Central memory CD8-positive, alpha-beta T cell (primary cell): Measurements from ENCODE around the gene UBE2A.
A peak's percentile ranks its signal among the peaks of the same experiment; 100 is the strongest.

Experiments used
- ATAC-seq: fragments of 150-1000 bp; cut with Tn5 transposase; replicated peaks from 2 replicates; pipeline ENCODE4 v1.10.0; 2022; ENCODE audit warnings: mild to moderate bottlenecking, moderate FRiP score, moderate number of reproducible peaks; ENCODE audit not compliant: poor library complexity, severe bottlenecking; ENCODE audit errors: extremely low read depth
- DNase-seq, 2 donors: peaks; one replicate each; pipeline ENCODE4 v3.0.0; 2021; ENCODE audit warnings: low spot score in 2 of 2
- H3K27ac Mint-ChIP-seq: one replicate; pipeline ENCODE4 v1.8.0; 2022; ENCODE audit warnings: low read depth, mild to moderate bottlenecking, moderate library complexity, mixed read lengths
- H3K27me3 Mint-ChIP-seq: one replicate; pipeline ENCODE4 v1.8.0; 2022; ENCODE audit warnings: mixed read lengths
- H3K36me3 Mint-ChIP-seq: one replicate; pipeline ENCODE4 v1.8.0; 2022; ENCODE audit warnings: mild to moderate bottlenecking, moderate library complexity, mixed read lengths; ENCODE audit not compliant: insufficient read depth
- H3K4me1 Mint-ChIP-seq: one replicate; pipeline ENCODE4 v1.8.0; 2022; ENCODE audit warnings: mixed read lengths
- H3K4me3 Mint-ChIP-seq: one replicate; pipeline ENCODE4 v1.8.0; 2022; ENCODE audit warnings: mild to moderate bottlenecking, moderate library complexity, mixed read lengths
- H3K9me3 Mint-ChIP-seq: one replicate; pipeline ENCODE4 v1.8.0; 2022; ENCODE audit warnings: mixed read lengths

UBE2A gene

DNA sequence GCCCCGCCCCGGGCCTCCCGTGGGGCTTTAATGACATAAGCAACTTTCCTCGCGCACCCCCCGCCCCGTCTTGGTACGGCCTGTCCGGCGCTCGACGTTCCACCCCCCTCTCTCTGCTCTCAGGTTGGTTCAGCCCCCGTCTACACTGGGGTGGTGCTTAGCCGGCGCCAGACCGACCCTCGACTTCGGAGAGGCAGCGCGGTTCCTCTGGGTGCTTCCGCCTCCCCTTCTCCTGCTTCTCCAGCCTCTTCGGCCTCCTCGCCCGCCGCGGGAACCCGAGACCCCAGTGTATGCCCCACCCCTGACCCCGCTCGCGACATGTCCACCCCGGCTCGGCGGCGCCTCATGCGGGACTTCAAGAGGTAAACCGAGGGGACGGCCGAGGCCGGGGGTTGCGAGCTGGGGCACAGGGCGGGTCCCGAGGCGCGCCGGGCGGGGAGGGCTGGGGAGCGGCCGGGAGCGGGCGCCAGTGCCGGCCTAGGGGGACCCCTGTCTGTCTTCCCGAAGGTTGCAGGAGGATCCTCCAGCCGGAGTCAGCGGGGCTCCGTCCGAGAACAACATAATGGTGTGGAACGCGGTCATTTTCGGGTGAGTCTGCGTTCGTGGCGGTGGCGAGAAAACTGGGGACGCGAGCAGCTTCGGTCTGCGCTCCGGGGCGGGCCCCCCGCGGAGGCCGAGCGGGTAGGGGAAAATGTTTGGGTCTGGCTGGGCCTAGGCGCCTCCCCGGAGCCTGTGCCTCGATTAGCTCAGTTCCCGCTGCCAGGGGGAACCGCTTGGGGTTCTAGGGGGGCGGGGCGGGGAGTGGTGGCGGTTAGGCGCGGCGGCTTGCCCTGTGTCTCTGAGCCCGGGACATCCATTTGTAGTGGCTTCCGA, at the start of gene UBE2A:
Gene UBE2A, plus strand, starts transcription at position 170 of the 873 bp plus-strand sequence. Its CDS starts 149 bp downstream, at position 319.
- ATAC-seq (peak; percentile 92), DNase-seq (peak; percentile 71 to 85)
- H3K9me3 Mint-ChIP-seq = no peaks in the 10 kb centered on the region
- H3K4me1 Mint-ChIP-seq = no peaks in the 10 kb centered on the region
- H3K27ac Mint-ChIP-seq = peak within 1 kb of the TSS; percentile 80
- peaks cover 12% of the 10 kb centered on the region for H3K36me3 Mint-ChIP-seq
- H3K4me3 Mint-ChIP-seq = peak within 1 kb of the TSS; percentile 80
- H3K27me3 Mint-ChIP-seq = no peaks in the 10 kb centered on the region

DNA sequence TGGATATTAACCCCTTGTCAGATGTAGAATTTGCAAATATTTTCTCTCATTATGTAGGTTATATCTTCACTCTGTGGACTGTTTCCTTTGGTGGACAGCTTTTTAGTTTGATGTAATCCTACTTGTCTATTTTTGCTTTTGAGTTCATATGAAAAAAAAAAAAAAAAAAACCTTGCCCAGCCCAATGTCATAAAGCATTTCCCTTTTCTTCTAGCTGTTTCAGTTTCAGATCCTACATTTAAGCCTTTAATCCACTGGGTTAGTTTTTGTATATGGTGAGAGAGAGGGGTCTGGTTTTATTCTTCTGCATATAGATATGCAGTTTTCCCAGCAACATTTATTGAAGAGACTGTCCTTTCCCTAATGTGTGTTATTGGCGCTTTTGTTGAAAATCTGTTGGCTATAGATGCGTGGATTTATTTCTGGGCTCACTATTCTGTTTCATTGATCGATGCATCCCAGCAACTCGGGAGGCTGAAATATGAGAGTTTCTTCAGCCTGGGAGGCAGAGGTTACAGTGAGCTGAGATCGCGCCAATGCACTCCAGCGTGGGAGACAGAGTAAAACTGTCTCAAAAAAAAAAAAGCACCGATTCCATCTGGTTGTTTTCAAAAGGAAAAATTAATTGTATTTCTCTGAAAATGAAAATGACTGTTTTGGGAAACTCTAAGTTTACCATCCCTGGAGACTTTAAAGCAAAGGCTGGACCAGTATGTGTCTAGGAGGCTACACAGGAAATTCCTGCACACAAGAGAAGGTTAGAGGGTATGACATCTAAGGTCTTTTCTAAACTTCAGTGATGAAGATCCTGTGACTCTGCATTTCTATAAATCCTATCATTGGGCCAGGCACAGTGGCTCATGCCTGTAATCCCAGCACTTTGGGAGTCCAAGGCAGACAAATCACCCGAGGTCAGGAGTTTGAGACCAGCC, 44.8 kb upstream of the UBE2A start:
- no peaks in the 10 kb centered on the region for H3K27me3 Mint-ChIP-seq
- no peak for DNase-seq
- no peak for ATAC-seq
- no peaks in the 10 kb centered on the region for H3K9me3 Mint-ChIP-seq
- peaks cover 18% of the 10 kb centered on the region for H3K36me3 Mint-ChIP-seq
- no peaks in the 10 kb centered on the region for H3K4me1 Mint-ChIP-seq
- no peak overlapping the region for H3K4me3 Mint-ChIP-seq
- H3K27ac Mint-ChIP-seq = no peak overlapping the region

DNA sequence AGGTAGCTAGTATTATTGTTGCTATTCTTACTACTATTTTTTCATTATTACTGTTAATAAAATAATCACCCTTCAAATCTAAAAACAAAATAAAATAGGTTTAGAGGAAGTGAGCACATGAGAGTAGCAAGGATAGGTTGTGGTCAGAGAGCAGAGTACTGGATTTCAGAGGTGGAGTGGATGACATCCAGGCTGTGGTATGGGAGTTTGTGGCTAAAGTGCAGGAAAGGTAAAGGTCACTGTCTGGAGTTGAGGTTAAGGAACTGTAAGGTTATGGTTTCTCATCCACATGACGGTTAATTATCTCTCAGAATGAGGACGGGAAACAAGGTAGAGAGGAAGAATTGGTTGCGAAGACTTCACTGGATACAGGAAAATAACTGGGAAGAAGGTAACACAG, 36.9 kb upstream of the UBE2A start:
- Mint-ChIP-seq H3K4me3 (peak overlapping the region; percentile 38), H3K27me3 (no peaks in the 10 kb centered on the region), H3K4me1 (no peaks in the 10 kb centered on the region), H3K36me3 (peaks cover 40% of the 10 kb centered on the region), H3K27ac (no peak overlapping the region), H3K9me3 (no peaks in the 10 kb centered on the region)
- ATAC-seq (no peak), DNase-seq (no peak)

DNA sequence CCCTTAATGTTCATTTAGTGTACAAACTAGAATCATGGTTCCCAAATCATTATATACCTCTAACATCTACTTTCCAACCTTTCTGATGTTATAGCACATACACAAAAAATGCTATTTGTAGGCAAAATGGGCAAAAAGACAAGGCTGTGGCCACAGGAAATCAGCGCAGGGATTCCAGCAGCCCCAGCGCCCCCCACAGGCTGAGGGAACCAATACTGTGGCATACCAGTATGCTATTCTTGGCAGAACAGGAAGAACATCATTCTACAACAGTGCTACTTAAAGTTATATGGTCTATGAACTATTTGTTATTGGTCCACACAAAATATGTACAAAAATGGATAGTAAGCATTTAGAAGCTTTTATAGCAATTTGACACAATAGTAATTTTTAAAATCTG, 34.5 kb upstream of the UBE2A start:
- H3K4me1 Mint-ChIP-seq = no peaks in the 10 kb centered on the region
- no peak for ATAC-seq
- no peaks in the 10 kb centered on the region for H3K9me3 Mint-ChIP-seq

DNA sequence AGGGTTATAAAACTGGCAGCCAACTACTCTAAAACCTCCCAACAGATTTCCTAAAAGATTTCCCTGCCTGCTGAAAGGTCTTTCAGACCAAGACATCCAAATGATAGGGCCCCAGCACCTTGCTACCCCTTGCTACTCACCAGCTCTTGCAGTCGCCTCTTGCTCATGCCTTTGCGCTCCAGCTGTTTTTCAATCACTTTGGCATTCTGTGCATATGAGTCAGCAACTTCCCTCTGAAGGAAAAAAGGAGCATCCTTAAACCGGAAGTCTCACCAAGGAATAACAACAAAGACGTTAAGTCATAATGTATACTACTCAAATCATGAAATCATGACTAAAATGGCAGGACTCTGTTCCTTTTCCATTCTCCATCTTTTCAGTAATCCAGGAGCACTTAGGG, 33.2 kb upstream of the UBE2A start:
- ATAC-seq (no peak), DNase-seq (no peak)
- Mint-ChIP-seq H3K4me3 (no peak overlapping the region), H3K27me3 (no peaks in the 10 kb centered on the region), H3K36me3 (peaks cover 30% of the 10 kb centered on the region), H3K27ac (no peak overlapping the region), H3K9me3 (no peaks in the 10 kb centered on the region), H3K4me1 (no peaks in the 10 kb centered on the region)

More for the DNA sequence above, 34.5 kb upstream of the UBE2A start:
- H3K27me3 Mint-ChIP-seq = no peaks in the 10 kb centered on the region
- no peak overlapping the region for H3K4me3 Mint-ChIP-seq
- no peak overlapping the region for H3K27ac Mint-ChIP-seq
- DNase-seq = no peak
- H3K36me3 Mint-ChIP-seq = peaks cover 40% of the 10 kb centered on the region

DNA sequence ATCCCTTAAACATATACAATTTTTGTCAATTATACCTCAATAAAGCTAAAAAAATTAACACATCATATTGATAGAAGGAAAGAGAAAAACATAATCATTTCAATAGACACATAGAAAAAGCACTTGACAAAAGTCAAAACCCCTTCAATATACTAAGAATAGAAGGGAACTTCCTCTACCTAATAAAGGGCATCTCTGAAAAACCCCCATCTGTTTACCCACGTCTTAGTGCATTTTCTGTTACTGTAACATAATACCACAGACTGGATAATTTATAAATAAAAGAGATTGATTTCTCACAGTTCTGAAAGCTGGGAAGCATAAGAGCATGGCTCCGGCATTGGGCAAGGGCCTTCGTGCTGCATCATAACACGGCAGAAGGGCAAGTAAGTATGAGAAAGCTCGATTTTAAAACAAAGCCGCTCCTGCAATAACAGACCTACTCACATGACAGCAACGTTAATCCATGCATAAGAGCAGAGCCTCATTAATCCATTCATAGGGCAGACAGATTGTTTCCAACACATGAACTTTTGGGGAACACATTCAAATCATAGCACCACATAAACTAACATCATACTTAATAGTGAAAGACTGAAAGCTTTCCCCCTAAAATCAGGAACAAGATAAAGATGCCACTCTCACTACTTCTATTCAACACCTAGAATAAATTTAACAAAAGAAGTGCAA, 24.9 kb upstream of the UBE2A start:
- DNase-seq (no peak), ATAC-seq (no peak)
- Mint-ChIP-seq H3K4me1 (peaks cover 6% of the 10 kb centered on the region), H3K36me3 (no peaks in the 10 kb centered on the region), H3K4me3 (no peak overlapping the region), H3K27ac (no peak overlapping the region), H3K9me3 (no peaks in the 10 kb centered on the region), H3K27me3 (no peaks in the 10 kb centered on the region)

DNA sequence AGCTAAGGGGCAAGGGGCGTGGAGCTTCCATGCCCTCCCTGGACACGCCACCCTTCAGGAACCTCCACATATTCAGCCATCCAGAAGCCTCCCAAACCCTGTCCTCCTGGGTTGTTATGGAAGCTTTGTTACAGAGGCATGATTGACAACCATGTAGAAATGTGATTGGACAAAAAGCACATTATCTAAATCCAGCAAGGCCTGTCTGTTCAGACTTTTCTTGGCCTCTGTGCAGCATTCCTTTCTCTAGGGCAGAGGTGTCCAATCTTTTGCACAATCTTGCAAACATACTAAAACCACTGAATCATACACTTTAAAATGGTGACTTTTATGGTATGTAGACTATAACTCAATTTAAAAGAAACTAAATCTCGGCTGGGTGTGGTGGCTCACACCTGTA, 21.9 kb upstream of the UBE2A start:
- H3K36me3 Mint-ChIP-seq = peaks cover 6% of the 10 kb centered on the region
- no peak for DNase-seq
- H3K4me1 Mint-ChIP-seq = peaks cover 16% of the 10 kb centered on the region
- no peak overlapping the region for H3K4me3 Mint-ChIP-seq
- H3K9me3 Mint-ChIP-seq = no peaks in the 10 kb centered on the region
- ATAC-seq = no peak
- H3K27ac Mint-ChIP-seq = no peak overlapping the region
- H3K27me3 Mint-ChIP-seq = no peaks in the 10 kb centered on the region

GRCh38 chrX:119565107-119565663, 9.2 kb upstream of the UBE2A start, which contains the start of gene STEEP1:
Gene STEEP1, minus strand, starts transcription at chrX:119565409. Its CDS starts 54 bp downstream, at chrX:119565355.
- DNase-seq (peak; percentile 65 to 80), ATAC-seq (peak; percentile 96)
- no peaks in the 10 kb centered on the region for H3K27me3 Mint-ChIP-seq
- H3K4me3 Mint-ChIP-seq = peak within 1 kb of the TSS; percentile 91
- no peaks in the 10 kb centered on the region for H3K9me3 Mint-ChIP-seq
- H3K27ac Mint-ChIP-seq = peak within 1 kb of the TSS; percentile 84
- peaks cover 19% of the 10 kb centered on the region for H3K4me1 Mint-ChIP-seq
- H3K36me3 Mint-ChIP-seq = peaks cover 13% of the 10 kb centered on the region

- Mint-ChIP-seq H3K4me1 (no peaks in the 10 kb centered on the region), H3K4me3 (no peak overlapping the region), H3K9me3 (no peaks in the 10 kb centered on the region), H3K27me3 (no peaks in the 10 kb centered on the region), H3K36me3 (peaks cover 8% of the 10 kb centered on the region), H3K27ac (no peak overlapping the region)
- ATAC-seq = no peak
- no peak for DNase-seq
These were observed 4.0 kb upstream of the UBE2A start for GRCh38 chrX:119570351-119570835.

- Mint-ChIP-seq H3K27me3 (no peaks in the 10 kb centered on the region), H3K27ac (no peak overlapping the region)
- ATAC-seq = no peak
These were observed 1.1 kb upstream of the UBE2A start for GRCh38 chrX:119573222-119573621.

GRCh38 chrX:119573840-119574393, 446 bp upstream of the UBE2A start:
- DNase-seq (peak in 1 of 2 donors; percentile 9), ATAC-seq (no peak)
- no peaks in the 10 kb centered on the region for H3K9me3 Mint-ChIP-seq
- H3K27me3 Mint-ChIP-seq = no peaks in the 10 kb centered on the region
- peak overlapping the region; percentile 80 for H3K27ac Mint-ChIP-seq
- peaks cover 12% of the 10 kb centered on the region for H3K36me3 Mint-ChIP-seq
- H3K4me3 Mint-ChIP-seq = peak overlapping the region; percentile 80
- H3K4me1 Mint-ChIP-seq = no peaks in the 10 kb centered on the region

More at GRCh38 chrX:119573222-119573621, 1.1 kb upstream of the UBE2A start:
- peak overlapping the region; percentile 80 for H3K4me3 Mint-ChIP-seq
- no peaks in the 10 kb centered on the region for H3K9me3 Mint-ChIP-seq
- peaks cover 12% of the 10 kb centered on the region for H3K36me3 Mint-ChIP-seq
- no peaks in the 10 kb centered on the region for H3K4me1 Mint-ChIP-seq
- DNase-seq = no peak
